GM19467 (cell line): ENCODE data around the gene C18orf54.
"Not testable (repeated sequence)": the region's sequence is repeated elsewhere in the genome, so short reads cannot be mapped to it uniquely, and the experiment has no call there.

ENCODE experiments used
- ATAC-seq: cut with Tn5 transposase; IDR thresholded peaks from one replicate; pipeline ENCODE4 v1.9.1; 2021; ENCODE audit warnings: mild to moderate bottlenecking, moderate library complexity; ENCODE audit not compliant: unreplicated experiment

Gene C18orf54

DNA sequence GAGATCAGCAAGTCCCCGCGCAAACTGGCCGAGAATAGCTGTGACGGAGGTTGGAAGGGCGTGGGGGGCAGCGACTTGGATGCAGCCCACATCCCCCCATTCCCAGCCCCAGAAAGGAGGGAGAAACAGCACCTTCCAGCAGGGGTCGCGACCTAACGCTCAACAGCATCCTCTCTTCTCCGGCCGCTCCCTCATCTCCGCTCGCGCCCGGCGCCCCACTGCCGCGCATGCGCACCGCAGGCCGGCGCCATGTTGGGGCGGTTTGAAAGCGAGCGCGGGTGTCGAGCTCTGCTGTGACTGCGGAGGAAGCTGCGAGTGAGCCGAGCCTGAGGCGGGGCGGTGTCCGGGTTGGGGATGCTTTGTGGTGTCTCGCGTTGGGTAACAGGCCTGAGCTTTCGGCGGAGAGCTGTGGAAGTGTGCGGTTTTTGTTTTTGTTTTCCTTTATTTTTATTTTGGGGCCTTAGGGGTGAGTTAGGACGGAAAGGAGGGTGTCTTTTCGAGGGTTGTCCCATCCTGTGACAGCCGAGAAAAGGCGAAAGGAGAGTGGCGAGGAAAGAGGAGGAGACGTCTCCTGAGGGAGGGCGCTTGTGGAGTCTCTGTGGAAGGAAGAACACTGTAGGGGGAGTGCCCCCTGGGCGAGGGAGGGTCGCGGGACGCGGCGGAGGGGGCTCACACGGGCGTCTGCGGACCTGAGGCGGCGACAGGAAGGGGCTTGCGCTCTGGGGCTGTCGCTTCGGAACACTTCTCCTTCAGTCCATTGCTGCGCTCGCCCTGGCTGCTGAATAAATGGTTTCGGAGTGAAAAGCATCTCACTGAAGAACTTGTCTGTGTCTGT is at the start of gene C18orf54, which contains the start of gene STARD6:
Gene C18orf54 (plus strand): TSS at position 247 of the 835 bp plus-strand sequence. CDS start 2,667 bp downstream, outside the sequence.
Gene STARD6 (minus strand): TSS at position 199 of the 835 bp plus-strand sequence. CDS start 3,285 bp downstream, outside the sequence.
- ATAC-seq: peak; percentile 94

GRCh38 chr18:54309564-54309963 is 48.1 kb upstream of the C18orf54 start:
- ATAC-seq: not testable (repeated sequence)

GRCh38 chr18:54316071-54316820 is 41.5 kb upstream of the C18orf54 start:
- ATAC-seq: no peak

GRCh38 chr18:54323561-54323960 is 34.1 kb upstream of the C18orf54 start:
- no peak for ATAC-seq

DNA sequence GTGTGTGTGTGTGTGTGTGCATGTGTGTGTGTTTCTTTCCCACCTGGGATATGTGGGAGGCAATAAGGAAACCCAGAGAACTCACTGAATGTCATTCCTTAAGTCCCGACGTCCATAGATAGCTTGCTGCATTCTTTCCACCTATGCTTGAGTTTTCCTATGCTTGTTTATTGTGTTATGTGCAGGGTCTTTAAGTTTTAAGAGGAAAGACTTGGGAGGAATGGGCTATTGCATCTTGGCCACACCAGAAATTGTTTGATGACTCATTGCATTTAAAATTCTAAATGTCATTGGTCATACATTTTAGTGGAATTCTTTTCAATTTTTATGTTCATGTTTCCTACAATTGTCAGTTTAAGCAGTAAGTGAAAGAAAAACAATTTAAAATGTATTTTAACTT is 33.7 kb upstream of the C18orf54 start:
- no peak for ATAC-seq

GRCh38 chr18:54327818-54328217 is 29.9 kb upstream of the C18orf54 start:
- ATAC-seq: no peak

GRCh38 chr18:54329787-54330186 is 27.9 kb upstream of the C18orf54 start:
- no peak for ATAC-seq

DNA sequence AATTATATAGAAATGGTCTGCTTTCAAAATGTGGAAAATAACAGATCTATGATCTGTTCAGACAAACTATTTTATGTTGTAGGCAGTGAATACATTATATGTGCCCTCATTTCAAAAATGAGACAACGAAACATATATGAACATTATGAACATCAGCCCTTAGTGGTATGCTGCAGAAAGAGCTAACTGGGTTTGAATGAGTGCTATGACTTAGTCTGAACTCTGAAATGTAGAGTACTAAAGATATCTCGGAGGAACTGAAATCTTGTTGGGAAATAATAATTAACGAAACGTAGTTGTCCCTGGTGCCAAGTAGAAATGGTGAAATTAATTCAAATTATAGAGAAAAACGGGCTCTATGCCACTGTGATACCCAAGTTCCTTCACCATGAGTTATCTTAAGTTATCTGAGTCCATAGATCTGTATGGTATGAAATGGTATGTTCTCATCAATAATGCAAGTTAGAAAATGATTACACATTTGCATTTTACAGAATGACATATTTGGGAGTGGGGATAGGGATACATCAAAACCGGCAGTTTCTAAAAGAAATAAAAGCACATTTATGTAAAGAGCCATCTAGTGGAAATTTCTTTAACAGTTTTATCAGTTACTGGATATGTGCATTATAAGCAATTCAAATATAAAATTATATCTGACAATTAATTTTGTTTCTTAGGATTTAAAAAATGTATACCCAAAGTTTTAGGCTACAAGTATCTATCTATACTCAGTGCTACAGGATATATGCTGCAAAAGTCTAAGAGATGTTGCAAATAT is 26.7 kb upstream of the C18orf54 start:
- ATAC-seq: no peak

- no peak for ATAC-seq
Observed at GRCh38 chr18:54335638-54336173, 22.0 kb upstream of the C18orf54 start.

DNA sequence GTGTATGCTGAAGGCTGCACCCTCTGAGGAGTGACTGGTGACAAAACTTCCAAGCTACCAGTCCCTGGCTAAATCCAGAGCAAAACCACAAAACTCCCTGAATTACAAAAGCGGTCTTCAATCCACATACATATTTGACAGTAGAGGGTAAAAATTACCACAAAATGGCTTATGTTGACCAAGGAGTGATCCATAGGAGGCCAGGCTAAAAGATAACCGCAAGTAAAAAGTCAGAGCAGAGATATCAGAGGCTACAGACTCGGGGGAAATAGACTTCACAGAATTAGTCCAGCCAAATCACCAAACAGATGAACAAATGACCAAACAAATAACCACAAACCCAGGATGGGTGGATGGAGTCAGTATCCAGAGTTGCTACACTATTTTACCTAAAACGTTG is 19.5 kb upstream of the C18orf54 start:
- ATAC-seq: no peak

- ATAC-seq: no peak
Observed at GRCh38 chr18:54351186-54351585, 6.5 kb upstream of the C18orf54 start.

- peak; percentile 37 for ATAC-seq
Observed at GRCh38 chr18:54357082-54357659, 535 bp upstream of the C18orf54 start.

GRCh38 chr18:54358495-54359040 is 862 bp downstream of the C18orf54 start:
- peak; percentile 6 for ATAC-seq

DNA sequence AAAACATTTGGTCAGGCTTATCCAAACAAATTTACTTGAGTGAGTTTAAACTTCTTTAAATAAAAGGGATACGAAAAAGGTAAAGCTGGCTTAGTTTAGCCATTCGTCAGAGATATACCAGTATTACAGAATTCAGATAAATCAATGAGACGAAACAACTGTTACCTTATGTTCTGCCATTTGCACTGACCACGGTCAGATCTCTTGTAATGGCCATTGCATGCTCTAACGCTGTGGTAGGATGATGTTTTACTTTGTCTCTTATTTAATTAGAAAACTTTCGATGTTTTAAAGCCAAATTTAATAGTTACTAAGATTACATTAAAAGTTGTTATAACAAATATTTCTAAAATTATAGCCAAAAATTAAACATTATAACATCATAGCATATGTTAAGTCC is 1.5 kb downstream of the C18orf54 start:
- ATAC-seq: no peak

GRCh38 chr18:54360406-54360805 is 2.7 kb downstream of the C18orf54 start:
- ATAC-seq: no peak

- no peak for ATAC-seq
Observed at GRCh38 chr18:54378057-54378456, 20.4 kb downstream of the C18orf54 start.

GRCh38 chr18:54381640-54382039 is 23.9 kb downstream of the C18orf54 start:
- ATAC-seq: no peak

DNA sequence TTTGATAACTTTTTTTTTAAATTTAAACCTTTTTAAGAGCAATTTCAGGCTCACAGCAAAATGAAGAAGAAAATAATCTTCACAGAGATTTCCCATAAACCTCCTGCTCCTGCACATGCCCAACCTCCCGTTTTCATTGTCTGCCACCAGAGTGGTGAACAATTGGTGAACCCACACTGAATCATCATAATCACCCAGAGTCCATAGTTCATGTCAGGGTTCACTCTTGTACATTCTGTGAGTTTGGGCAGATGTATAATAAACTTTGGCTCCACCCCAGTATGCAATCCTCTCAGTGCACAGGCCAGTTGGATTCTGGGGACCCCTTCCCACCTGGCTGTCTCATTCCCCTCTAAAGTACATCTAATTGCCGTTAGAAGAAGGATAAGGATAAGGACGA is 24.4 kb downstream of the C18orf54 start:
- ATAC-seq: no peak

- no peak for ATAC-seq
Observed at GRCh38 chr18:54382733-54383252, 25.1 kb downstream of the C18orf54 start.

GRCh38 chr18:54386043-54386442 is 28.3 kb downstream of the C18orf54 start:
- ATAC-seq: no peak
